Right ventricle myocardium superior (tissue), 1 donor: ENCODE data around the gene SKIC3. TPM values are rescaled to one million over a fixed set of nuclear protein-coding genes. Genes with fewer than 3 reads are reported as not detected.

Experiments used
- ATAC-seq: fragments of 200-7000 bp; cut with Tn5 transposase; one replicate; pipeline ENCODE4 v1.9.1; 2020; ENCODE audit warnings: mild to moderate bottlenecking; ENCODE audit not compliant: poor library complexity
- DNase-seq: peaks from one replicate; pipeline ENCODE4 v3.0.0-alpha.2; 2020
- intact Hi-C: fragments of 100-400 bp; cut with DNase I; formaldehyde crosslinking; loops from one replicate; pipeline ENCODE4 v1.11.2; 2022
- total RNA-seq: library from RNA; stranded (reverse); fragmentation: NEBNext Ultra II Directional; extraction: Animal tissue kit (Norgen Biotek cat#: 25700); gene quantifications from one replicate; pipeline ENCODE4 v1.2.1, GENCODE V29; 2021
- donor health status: DM: no; HTN: yes; CAD: no; lungs with severe emphysema.

SKIC3 gene
- total RNA-seq, 1 donor from 2014 or later, result 57.6 TPM

DNA sequence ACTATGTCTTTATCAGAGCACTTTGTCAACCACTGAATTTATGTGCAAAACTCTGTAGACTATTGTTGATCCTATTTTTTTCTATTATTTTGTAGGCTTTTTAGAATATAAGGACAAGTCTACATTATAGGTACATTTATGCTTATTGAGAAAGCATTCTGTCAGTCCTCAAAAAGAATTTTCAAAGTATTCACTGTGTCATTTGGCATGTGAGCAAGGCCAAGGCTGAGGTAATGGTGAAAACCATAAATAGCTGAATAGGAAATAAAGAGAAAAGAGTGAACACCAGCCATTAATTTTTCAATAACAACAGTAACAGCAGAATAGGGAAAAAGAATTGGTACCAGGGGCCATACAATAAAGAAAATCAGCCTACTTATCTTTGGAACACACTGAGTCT is 21.0 kb downstream of the SKIC3 start:
- DNase-seq (no peak), ATAC-seq (no peak)
- intact Hi-C loops, result no loop called here

- DNase-seq, result no peak
- ATAC-seq, result no peak
- intact Hi-C loops, result no loop called here
These were observed 21.7 kb downstream of the SKIC3 start for GRCh38 chr5:95533106-95533505.

DNA sequence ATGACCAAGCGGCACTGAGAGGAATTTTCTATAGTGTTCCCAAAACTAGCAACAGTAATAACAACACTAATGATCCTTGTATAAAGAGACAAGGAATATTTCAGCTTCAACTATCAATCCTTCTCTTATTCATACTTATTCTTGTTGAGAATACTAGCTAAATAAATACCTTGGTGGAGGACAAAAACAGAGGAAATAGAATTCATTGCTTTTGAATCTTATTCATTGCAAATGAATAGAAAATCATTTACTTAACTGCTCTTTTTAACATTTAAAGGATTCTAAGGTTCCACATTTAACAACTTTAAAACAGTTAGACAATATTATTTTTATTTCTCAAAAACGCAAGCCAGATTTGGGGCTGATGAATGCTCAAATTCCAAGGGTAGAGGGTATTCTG is 22.4 kb downstream of the SKIC3 start:
- intact Hi-C loops, result no loop called here
- no peak for DNase-seq
- no peak for ATAC-seq

DNA sequence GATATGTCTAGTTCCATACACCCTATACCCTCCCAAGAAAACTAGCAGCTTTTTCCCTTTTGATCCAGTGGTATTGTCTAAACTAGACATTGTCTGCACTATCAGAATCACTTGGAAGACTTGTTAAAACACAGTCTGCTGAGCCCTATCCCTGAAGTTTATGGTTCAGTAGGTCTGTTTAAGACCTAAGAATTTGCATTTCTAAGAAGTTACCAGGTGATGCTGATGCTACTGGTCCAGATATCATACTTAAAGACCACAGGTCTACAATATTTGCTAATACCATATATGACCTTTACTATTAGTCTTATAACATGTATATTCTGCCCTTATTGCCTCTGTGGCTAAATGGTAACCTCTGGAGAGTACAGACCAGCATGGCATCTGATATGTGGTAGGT is 23.3 kb downstream of the SKIC3 start:
- intact Hi-C loops, result no loop called here
- ATAC-seq (no peak), DNase-seq (no peak)

DNA sequence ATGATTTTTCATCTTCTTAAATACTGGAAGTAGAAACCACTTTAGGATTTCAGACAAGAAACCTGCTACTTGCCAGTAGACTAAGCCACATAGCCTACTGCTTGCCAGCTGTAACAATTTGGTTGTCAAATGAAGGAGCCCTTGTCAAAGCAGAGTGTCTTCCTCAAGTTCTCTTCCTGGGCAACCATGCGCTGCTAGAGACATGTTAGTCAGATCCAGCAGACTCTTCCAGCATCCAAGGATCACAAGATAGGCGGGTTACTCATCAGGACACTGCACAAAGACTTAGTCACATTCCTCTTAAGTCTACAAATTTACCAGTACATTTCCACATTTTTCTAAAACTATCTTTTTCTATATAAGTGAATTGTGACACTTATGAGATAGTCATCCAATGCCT is 24.4 kb downstream of the SKIC3 start:
- DNase-seq (no peak), ATAC-seq (no peak)
- intact Hi-C loops, result no loop called here

- ATAC-seq (no peak), DNase-seq (no peak)
- intact Hi-C loops, result no loop called here
These were observed 26.2 kb downstream of the SKIC3 start for GRCh38 chr5:95528565-95528964.

DNA sequence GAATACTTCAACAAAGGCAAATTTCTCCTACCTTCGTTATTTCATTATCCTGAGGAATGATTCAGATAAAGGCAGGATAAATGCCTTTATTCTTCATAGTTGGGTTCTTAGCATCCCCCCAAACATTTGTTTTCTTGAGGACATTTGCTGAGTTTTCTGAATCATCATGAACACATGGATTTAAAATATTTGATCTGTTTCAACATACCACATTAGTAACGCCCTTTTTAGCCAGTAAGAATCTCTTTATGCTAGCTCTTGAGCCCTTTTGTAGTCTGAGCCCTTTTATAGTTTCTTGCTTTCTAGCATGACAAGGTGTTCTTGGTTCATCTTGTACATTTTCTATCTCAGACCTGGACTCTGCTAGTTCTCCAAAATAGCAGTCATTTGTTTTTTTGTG is 27.9 kb downstream of the SKIC3 start:
- no peak for ATAC-seq
- intact Hi-C loops, result no loop called here
- no peak for DNase-seq

GRCh38 chr5:95524423-95524822 is 30.4 kb downstream of the SKIC3 start:
- intact Hi-C loops, result no loop called here
- no peak for DNase-seq
- no peak for ATAC-seq

DNA sequence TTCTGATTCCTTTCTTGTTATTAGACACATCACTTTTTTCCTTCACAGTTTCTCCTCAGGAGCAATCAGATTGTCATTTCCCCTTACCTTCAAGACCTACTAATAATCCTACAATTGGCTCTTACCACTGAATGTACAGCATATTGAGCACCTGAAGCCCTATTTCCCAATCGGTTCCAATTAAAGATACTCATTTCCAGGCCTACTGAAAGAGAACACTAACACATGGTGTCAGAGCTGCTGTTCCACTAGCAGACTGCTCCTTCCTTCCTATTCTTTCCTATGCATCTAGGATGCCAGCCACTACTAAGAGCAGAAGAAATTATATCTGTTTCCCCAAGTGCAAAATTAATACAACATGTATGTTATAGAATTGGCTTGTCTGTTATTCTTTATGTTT is 34.6 kb downstream of the SKIC3 start:
- ATAC-seq, result no peak
- intact Hi-C loops, result no loop called here
- DNase-seq, result no peak

DNA sequence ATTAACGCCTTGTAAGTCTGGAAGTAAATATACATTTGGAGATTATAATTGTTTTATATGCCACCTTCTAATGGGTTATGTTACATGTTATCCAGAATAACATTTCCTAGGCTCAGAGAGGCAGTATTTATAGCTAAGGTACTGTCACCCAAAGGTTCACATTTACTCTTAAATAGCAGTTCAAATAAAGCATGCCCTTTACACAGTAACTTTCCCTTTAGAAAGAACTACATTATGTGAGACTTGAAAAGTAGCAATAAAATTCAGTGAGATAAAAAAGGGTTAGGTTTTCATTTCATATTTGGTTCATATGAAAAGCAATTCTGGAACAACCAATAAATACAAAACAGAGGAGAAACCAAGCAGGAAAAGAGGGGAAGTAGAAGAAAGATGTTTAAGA is 35.1 kb downstream of the SKIC3 start:
- no peak for ATAC-seq
- intact Hi-C loops, result no loop called here
- DNase-seq, result no peak

- intact Hi-C loops, result no loop called here
- ATAC-seq (no peak), DNase-seq (no peak)
These were observed 35.6 kb downstream of the SKIC3 start for GRCh38 chr5:95519151-95519550.

DNA sequence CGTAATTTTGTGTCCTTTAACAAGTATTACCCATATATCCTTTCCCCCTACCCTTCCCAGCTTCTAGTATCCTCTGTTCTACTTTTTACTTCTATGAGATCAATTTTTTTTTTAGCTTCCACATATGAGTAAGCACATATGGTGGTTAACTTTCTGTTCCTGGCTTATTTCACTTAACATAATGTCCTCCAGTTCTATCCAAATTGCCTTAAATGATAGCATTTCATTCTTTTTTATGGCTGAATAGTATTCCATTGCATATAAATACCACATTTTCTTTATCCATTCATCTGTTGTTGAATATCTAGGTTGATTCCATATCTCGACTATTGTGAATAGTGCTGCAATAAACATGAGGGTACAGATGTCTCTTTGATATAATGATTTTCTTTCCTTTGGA is 36.4 kb downstream of the SKIC3 start:
- no peak for ATAC-seq
- DNase-seq, result no peak
- intact Hi-C loops, result no loop called here

- intact Hi-C loops, result no loop called here
- ATAC-seq, result no peak
These were observed 43.2 kb downstream of the SKIC3 start for GRCh38 chr5:95511606-95512005.

GRCh38 chr5:95508550-95508949 is 46.2 kb downstream of the SKIC3 start:
- no peak for ATAC-seq
- intact Hi-C loops, result no loop called here
- no peak for DNase-seq

More at GRCh38 chr5:95511606-95512005, 43.2 kb downstream of the SKIC3 start:
- no peak for DNase-seq

Other genes starting within 250 kb of the SKIC3 start
- 18.8 TPM for gene FAM81B, start 163.6 kb downstream of the SKIC3 start, total RNA-seq
- gene ARSK, start 124 bp upstream of the SKIC3 start, total RNA-seq, result 4.1 TPM
- not detected for gene GPR150, start 65.1 kb upstream of the SKIC3 start, total RNA-seq
- 5.1 TPM for gene RFESD, start 91.8 kb upstream of the SKIC3 start, total RNA-seq
- not detected for gene SPATA9, start 128.0 kb upstream of the SKIC3 start, total RNA-seq
- 81.1 TPM for gene RHOBTB3, start 176.4 kb upstream of the SKIC3 start, total RNA-seq